Measurements from ENCODE around the gene SDS. TPM values are rescaled to one million over a fixed set of nuclear protein-coding genes. Genes with fewer than 3 reads are reported as not detected.

SDS gene
- polyA plus RNA-seq, 3 donors: 0.19 to 0.56 (median 0.42) TPM

GRCh38 chr12:113405694-113406093, 2.0 kb upstream of the SDS start:
- DNase-seq (ENCODE audit: extremely low read depth in 1 of 11, low read depth in 9 of 11, low spot score in 4 of 11): no peak

DNA sequence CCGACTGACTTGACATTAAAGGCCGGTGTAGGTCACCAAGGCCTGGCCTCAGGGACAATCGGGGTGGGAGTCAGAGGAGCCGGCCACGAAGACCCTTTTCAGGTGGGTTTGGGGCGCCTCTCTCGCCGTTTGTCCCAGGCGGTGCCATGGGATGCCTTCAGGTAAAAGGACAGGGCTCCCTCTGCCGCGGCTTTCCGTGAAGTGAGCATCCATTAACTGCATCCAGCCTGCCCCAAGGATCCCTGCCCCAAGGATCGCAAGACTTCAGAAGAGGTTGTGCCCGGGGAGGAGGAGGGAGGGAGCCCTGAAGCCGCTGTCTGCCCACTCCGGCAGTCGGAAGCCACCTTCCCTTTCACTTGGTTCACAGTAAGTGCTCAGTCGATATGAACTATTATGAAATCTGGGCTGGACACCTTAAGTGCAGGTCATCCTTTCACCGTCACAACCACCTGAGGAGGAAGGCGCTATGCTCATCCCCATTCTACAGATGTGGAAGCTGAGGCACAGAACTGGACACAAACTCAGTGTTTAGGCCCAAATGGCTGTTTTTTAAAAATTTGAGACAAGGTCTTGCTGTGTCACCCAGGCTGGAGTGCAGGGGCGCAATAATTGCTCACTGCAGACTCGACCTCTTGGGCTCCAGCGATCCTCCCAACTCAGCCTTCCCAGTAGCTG, 964 bp downstream of the SDS start:
- DNase-seq (ENCODE audit: extremely low read depth in 1 of 11, low read depth in 9 of 11, low spot score in 4 of 11): no peak

GRCh38 chr12:113401066-113402000, 2.4 kb downstream of the SDS start:
- no peak for DNase-seq (ENCODE audit: extremely low read depth in 1 of 11, low read depth in 9 of 11, low spot score in 4 of 11)

DNA sequence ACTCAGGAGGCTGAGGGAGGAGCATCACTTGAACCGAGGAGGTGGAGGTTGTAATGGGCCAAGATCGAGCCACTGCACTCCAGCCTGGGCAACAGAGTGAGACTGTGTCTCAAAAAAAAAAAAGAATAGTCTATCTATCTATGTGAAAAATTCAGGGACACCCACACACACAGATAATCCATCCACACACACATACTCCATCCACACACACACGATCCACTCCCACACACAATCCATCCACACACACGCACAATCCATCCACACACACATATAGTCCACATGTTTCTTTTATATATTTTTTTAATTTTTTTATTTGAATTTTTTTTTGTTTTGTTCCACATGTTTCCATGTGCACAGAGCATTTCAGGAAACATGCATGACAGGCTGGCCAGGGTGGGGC, 3.3 kb downstream of the SDS start:
- DNase-seq (ENCODE audit: extremely low read depth in 1 of 11, low read depth in 9 of 11, low spot score in 4 of 11): no peak

DNA sequence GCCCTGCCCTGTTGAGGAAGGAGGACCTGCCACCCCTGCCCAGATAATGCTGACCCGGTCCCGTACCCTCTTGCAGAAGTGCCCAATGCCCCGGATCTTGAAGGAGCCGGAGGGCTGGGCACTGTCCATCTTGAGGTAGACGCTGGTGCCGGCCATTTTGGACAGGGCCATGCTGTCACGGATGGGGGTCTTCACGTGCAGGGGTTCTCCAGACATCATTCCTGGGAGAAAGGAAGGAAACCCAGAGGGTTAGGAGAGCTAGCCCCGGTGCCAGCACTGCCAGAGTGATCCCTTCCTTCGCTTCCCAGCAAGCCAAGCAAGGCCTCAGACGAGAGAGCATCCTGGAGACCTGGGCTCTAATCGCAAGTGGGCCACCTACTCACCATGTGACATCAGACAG, 4.2 kb downstream of the SDS start:
- no peak for DNase-seq (ENCODE audit: extremely low read depth in 1 of 11, low read depth in 9 of 11, low spot score in 4 of 11)

- DNase-seq (ENCODE audit: extremely low read depth in 1 of 11, low read depth in 9 of 11, low spot score in 4 of 11): no peak
These were observed 5.1 kb downstream of the SDS start for GRCh38 chr12:113398346-113399290.

DNA sequence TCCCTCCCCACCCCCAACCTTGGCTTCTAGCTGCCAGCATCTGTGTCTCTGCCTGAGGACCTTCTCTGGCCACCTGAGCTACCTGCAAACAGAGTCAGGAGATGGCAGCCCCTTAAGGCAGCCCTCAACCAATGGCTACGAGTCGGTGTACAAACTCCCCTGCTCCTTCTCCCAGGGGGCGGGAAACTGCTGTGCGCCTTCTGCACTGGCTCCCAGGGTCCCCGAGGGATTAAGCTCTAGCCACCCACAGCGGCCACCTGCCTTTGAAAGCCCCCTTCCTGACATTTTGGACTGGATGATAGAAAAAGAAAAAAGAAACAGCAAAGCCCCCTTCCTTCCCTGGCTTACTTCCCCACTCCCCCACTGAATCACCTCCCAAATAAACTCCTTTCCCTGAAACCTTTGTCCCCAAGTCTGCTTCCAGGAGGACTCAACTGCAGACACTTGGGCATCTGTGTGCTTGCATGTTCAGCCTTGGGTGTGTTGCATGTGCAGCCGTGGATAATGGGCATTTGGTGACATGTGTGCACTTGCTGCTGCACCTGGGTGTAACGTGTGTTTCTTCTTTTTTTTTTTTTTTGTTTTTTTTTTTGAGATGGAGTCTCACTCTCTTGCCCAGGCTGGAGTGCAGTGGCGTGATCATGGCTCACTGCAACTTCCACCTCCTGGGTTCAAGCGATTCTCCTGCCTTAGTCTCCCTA, 6.0 kb downstream of the SDS start:
- no peak for DNase-seq (ENCODE audit: extremely low read depth in 1 of 11, low read depth in 9 of 11, low spot score in 4 of 11)

- DNase-seq (ENCODE audit: extremely low read depth in 1 of 11, low read depth in 9 of 11, low spot score in 4 of 11): no peak
These were observed 6.7 kb downstream of the SDS start for GRCh38 chr12:113396828-113397496.

DNA sequence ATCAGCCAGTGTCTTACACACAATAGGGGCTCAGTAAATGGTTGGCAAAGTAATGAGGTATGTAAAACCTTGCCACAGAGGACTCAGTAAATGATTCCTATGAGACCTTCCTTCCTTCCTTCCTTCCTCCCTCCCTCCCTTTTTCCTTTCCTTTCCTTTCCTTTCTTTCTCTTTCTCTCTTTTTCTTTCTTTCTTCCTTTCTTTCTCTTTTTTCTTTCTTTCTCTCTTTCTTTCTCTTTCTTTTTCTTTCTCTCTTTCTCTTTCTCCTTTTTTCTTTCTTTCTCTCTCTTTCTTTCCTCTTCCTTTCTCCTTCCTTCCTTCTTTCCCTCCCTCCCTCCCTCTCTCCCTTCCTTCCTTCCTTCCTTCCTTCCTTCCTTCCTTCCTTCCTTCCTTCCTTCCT, 7.5 kb downstream of the SDS start:
- no peak for DNase-seq (ENCODE audit: extremely low read depth in 1 of 11, low read depth in 9 of 11, low spot score in 4 of 11)

- no peak for DNase-seq (ENCODE audit: extremely low read depth in 1 of 11, low read depth in 9 of 11, low spot score in 4 of 11)
These were observed 8.6 kb downstream of the SDS start for GRCh38 chr12:113395119-113395518.

GRCh38 chr12:113393749-113394148, 9.9 kb downstream of the SDS start:
- no peak for DNase-seq (ENCODE audit: extremely low read depth in 1 of 11, low read depth in 9 of 11, low spot score in 4 of 11)

- no peak for DNase-seq (ENCODE audit: extremely low read depth in 1 of 11, low read depth in 9 of 11, low spot score in 4 of 11)
These were observed 10.6 kb downstream of the SDS start for GRCh38 chr12:113392988-113393579.

DNA sequence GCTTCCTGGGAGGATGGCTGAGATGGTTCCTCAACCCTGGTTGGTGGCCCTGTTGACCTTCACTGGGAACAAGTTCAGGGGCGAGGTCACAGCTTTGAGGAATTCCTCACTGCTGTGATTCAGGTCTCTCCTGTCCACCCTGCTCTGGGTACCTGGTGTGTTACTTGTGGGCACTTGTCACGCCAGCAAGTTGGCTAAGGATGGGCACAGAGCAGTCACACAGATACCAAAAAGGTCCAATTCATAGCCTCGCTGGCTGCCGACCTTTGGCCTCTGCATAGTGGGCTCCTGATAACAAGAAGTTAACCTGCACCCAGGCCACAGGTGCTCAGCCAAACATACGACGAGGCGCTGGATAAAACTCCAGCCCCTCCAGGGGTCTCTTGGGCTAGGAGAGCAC, 11.2 kb downstream of the SDS start:
- no peak for DNase-seq (ENCODE audit: extremely low read depth in 1 of 11, low read depth in 9 of 11, low spot score in 4 of 11)

DNA sequence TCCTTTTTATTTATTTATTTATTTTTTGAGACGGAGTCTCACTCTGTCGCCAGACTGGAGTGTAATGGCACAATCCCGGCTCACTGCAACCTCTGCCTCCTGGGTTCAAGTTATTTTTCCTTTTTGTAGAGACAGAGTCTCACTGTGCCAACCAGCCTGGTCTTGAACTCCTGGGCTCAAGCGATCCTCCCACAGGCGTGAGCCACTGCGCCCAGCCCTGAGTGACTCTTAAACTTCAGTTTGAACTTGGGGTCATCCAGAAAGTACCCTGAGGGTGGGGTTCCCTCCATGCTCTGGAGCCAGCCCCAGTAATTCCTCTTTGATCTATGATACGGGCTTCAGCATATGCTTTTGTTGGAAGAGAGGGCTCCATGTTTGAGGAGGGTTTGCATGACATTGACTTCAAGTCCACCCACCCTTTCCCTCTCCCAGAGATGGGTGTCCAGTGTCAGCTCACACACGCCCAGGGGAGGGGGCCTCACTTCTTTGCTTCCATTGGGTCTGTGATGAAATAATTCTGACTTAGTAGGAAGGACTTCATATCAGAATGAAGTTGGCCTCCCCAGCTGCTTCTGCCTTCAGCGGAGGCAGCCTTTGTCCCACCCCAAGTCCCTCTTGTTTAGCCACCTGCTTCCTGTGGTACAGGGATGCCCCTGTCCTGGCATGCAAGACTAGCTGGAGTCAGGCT, 11.9 kb downstream of the SDS start:
- DNase-seq (ENCODE audit: extremely low read depth in 1 of 11, low read depth in 9 of 11, low spot score in 4 of 11): no peak

DNA sequence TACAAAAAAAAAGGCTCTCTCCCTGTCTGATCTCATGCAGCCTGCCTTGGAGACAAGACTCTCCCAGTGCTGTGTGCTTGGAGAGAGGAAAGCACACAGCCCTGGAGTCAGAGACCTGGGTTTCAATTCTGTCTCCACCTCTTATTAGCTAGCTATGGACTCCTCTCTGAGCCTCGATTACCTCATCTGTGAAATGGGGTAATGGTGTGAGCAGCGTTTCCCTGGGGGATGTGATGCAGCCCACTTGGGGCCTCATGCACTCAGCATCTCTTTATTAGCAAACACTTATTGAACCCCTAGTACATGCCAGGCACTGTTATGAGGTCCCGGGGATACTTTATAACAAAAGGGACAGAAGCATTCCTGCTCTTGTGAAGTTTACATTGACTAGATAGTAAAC, 12.5 kb downstream of the SDS start:
- DNase-seq (ENCODE audit: extremely low read depth in 1 of 11, low read depth in 9 of 11, low spot score in 4 of 11): no peak

DNA sequence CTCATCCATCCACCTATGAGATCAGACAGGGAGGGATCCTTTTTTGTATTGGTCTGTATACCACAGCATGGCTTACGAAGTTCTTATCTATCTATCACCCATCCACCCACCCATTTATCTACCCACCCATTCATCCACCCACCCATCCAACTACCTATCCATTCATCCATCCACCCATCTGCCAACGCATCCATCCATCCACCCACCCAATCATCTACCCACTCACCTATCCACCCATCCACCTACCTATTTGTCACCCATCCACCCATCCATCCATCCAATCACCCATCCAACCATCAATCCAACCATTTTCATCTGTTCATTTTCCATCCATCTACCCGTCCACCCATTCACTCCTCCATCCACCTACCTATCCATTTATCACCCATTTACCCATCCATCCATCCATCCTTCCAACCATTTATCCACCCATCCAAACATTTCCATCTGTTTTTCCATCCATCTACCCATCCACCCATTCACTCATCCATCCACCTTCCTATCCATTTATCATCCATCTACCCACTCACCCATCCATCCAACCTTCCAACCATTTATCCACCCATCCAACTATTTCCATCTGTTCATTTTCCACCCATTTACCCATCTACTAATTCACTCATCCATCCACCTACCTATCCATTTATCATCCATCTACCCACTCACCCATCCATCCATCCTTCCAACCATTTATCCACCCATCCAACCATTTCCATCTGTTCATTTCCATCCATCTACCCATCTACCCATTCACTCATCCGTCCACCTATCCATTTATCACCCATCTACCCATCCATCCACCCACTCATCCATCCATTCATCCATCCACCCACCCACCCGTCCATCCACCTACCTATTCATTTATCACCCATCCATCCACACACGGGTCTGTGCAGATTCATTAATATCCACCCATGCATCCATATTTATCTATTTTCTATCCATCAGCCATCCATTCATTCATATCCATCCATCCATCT, 13.3 kb downstream of the SDS start:
- no peak for DNase-seq (ENCODE audit: extremely low read depth in 1 of 11, low read depth in 9 of 11, low spot score in 4 of 11)

Measured in renal cortex interstitium (tissue), 11 donors.